Fibroblast of peridontal ligament (primary cell): ENCODE results near the gene SH2D6.
"Not testable (repeated sequence)": the region's sequence is repeated elsewhere in the genome, so short reads cannot be mapped to it uniquely, and the experiment has no call there.

Experiments used
- DNase-seq: peaks from one replicate; pipeline ENCODE4 v3.0.0-alpha.2; 2010; ENCODE audit errors: extremely low read depth

SH2D6 gene

DNA sequence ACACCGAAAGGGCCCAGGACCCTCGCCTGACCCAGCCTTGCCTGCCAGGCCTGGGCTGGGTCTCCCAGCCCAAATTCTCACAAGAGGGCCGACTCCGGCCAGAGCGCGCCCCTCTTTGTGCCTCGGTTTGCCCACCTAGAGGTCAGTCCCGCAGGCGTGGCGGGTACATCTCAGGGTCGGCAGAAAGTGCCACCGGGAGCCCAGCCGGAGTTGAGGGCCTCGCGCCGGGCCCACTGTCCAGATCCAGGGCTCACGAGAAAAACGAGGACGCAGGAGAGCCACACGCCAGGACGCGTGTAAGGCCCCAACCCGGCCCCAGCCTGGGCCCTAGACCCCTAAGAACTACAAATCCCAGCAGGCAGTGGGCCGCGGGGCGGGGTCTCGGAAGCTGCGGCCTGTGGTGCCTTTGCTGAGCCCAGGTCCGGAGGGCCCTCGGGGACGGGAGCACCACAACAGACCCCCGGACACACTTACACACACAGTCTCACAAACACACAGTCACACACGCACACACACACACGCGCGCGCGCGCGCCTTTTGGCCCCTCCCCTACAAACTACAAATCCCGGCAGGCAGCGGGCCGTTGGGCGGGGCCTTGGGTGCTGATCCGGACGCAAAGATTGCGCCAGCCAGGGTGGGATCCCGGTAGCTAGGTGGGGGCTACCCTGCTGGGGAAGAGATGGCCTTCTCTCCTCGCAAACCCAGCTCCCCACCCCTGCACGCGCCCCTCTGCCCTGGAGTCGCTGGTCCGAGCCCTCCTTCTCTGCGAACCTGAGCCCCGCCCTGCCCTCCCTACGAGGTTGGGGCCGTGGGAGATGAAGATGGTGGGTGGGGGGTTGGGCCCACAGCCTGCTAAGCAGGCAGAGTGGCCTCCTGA, at the start of gene SH2D6:
TSS of gene SH2D6 (plus strand) at position 583 of the 877 bp plus-strand sequence. CDS start 10,752 bp downstream, outside the sequence.
- DNase-seq: peak; percentile 76

DNA sequence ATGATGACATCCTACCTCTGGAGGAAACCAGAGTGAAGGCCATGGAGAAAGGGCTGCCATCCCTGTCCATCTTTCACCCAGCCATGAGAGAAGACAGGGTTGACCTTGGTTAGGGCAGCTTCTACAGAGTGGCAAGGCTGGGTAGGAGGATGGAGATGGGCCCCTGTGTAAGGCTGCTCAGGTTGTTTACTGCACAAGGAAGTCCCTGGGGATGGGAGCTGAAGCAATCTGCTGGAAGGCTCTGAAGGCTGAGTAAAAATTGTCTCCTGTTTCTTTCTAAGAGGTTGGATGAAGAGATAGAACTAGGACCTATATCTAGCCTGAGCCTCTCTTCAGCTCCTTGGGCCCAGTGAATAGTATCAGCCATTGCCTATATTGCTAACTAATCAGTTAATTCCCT, 49.6 kb upstream of the SH2D6 start:
- peak; percentile 37 for DNase-seq

DNA sequence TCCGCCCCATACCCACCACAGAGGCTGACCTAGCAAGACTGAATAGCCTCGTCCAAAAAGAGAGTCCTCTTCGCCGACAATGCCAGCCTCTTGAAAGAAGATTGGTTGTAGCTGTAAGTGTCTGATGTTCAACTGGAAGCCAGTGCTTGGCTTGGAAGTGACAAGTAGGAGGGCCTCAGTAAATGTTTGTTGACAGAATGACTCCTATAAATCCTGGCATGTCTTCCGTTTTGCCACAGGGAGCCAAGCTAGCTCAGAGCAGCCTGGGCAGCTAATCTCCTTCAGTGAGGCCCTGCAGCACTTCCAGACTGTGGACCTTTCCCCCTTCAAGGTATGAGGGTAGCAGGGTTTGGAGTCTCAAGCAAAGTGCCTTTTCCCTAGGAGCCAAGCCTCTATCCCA, 49.0 kb upstream of the SH2D6 start:
- DNase-seq: no peak

DNA sequence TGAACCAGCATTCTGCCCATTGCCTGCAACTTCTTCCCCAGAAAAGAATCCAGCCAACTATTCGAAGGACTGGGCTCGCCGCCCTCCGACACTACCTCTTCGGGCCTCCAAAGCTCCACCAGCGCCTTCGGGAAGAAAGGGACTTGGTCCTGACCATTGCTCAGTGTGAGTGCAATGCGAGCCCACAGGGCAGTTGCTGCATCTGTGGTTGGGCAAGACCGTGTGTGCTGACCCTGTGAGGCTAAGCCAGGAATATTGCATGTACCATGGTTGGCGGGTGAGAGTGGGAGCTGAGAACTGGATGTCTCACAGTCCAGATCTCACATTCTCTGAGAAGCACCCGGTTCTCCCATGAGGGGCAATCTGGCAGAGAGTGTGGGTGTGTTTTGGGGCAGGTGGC, 47.5 kb upstream of the SH2D6 start:
- DNase-seq: no peak

DNA sequence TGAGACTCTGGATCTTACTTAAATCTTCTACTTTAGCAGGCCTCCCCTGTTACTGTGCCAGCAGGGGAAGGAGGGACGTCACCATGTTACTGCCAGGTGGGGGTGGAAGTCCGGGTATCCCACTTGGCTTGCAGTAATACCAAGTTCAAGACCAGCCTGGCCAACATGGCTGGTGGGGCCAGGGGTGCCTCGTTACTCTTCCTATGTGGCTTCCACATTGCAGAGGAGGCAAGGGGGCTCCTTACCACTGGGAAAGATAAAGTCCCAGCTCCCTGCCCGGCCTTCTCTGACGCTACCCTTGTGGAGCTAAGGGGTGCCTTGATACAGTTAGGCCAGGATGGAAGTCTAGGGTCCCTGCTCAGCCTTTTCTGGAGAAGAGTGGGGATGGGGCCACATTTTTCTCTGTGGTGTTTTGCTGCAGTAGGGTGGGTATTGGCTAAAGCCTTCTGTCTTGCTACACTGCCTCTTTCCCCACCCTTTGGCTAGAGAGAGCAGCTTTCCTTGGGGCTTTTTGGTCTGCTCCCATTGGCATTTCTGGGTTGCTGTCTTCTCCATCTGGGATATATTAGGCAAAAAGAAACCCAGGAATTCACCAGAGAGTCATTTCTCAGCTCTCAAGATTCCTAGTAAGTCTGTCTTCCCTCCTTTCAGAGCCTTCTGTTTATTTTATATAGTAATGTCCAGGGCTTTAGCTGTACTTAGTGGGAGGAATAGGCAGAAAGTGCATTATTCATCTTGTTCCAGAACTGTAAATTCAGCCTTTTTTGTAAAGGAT, 42.0 kb upstream of the SH2D6 start:
- peak; percentile 98 for DNase-seq

DNA sequence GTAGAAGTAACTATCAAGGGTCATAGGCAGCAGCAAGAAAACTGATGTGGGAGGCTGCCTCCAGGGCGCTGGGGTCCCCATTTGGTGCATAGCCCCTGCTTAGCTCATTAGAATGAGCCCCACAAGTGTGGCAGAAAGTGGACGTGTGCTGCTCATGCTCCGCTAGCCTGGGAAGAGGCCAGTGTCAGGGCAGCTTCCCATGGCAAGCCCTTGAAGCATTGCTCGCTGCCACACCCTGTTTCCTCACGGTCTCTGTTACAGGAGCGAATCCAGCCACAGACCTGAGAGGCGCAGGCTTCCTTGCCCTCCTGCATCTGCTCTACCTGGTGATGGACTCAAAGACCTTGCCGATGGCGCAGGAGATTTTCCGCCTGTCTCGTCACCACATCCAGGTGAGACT, 41.4 kb upstream of the SH2D6 start:
- DNase-seq: no peak

DNA sequence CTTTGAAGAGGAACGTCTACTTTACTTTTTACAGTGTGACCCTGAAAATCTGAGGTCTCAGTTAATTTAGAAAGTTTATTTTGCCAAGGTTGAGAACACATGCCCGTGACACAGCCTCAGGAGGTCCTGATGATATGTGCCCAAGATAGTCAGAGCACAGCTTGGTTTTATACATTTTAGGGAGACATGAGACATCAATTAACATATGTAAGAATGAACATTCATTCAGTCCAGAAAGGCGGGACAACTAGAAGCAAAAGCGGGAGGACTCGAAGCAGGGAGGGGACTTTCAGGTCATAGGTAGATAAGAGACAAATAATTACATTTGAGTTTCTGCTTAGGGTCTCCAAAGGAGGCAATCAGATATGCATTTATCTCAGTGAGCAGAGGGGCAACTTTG, 40.3 kb upstream of the SH2D6 start:
- no peak for DNase-seq

DNA sequence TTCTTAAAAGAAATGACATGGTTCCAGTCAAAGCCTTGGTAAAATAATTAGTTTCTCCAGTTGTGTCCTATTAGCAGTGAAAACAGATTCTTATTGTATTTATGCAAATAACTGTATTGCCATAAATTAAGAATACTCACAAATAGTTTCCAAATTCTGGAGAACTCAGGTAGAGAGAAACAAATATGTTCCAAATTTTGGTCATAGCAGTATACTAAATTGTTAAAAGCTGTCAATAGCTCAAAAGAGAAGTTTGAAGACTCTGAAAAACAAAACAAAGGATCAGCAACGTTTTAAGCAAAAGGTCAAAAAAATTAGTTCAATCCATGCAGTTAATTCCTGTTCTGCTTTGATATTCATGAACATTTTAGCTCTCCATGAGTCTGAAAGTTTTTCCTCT, 38.5 kb upstream of the SH2D6 start:
- no peak for DNase-seq

DNA sequence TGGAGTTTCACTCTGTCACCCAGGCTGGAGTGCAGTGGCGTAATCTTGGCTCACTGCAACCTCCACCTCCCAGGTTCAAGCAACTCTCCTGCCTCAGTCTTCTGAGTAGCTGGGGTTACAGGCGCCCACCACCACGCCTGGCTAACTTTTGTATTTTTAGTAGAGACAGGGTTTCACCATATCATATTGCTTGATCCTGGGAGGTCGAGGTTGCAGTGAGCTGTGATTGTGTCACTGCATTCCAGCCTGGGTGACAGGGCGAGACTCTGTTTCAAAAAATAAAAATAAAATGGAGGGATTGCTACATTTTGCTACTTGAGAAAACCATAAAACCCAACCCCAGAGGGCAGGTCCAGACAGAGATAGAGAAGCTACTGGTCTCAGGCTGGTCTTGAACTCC, 35.4 kb upstream of the SH2D6 start:
- not testable (repeated sequence) for DNase-seq

DNA sequence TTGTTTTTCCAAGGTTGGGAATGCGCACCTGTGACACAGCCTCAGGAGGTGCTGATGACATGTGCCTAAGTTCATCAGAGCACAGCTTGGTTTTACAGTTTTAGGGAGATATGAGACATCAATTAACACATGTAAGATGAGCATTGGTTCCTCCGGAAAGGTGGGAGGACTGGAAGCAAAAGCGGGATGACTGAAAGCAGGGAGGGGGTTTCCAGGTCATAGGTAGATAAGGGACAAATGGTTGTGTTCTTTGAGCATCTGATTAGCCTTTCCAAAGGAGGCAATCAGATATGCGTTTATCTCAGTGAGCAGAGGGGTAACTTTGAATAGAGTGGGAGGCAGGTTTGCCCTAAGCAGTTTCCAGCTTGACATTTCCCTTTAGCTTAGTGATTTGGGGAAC, 34.7 kb upstream of the SH2D6 start:
- no peak for DNase-seq

DNA sequence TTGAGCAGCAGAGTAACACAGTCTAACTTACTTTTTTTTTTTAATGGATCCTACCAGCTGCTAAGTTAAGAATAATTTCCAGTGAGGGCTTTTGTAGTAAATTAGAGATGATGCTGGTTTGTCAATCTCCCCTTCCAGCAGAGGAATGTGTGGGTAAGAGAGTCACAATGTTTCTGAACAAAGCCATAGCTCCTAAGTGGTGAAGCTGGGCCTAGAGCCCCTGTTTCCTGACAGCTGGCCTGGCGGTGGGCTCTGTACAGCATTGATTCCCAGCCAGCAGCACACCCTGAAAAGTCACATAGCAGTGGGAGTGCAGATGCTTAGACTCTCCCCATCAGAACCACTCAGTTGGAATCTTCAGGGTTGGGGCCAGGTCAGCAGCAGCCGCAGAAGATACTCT, 32.8 kb upstream of the SH2D6 start:
- DNase-seq: no peak

DNA sequence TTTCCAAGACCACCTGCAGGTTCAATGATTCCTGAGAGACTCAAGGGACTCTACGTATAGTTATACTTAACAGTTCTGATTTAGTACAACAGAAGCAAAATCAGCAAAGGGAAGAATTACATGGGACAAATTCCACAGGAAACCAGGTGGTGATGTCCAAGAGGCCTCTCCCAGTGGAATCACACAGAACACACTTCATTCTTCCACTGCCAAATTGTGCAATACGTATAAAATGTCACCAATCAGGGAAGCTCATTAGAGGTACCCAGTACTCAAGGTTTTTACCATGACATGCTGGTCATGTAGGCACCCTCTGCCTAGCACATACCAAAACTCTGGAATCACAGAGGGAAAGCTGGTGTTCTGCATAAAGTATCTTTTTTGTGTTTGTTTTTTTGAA, 30.8 kb upstream of the SH2D6 start:
- no peak for DNase-seq

DNA sequence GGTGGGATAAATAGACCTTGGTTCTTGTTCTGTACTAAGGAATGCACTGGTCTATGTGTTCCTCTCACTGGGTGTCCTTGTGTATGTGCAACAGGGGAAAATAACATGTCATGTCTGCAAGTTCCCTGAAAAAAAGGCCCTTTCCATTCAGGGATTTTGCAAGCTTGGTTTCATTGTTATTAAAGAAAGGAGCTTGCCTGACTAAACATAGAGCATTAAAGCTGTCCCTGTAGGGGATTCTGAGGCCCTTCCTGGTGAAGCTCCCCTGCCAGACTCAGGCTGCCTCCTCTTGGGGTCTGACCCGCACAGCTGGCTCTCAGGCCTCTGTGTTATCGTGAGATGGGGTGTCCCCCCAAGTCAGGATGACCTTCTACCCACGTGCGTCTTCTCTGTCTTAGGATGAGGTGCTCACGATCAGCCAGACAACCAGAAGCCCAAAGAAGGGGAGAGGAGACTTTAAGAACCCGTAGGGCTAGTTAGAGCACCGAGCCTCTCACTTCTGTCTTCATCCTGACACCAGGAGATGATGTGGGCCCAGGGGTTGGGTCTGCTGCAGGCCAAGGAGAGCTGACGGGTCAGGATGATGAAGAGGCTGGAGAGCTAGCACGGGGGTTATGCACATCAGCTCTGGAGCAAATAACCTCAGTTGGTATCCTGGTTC, 29.5 kb upstream of the SH2D6 start:
- no peak for DNase-seq

DNA sequence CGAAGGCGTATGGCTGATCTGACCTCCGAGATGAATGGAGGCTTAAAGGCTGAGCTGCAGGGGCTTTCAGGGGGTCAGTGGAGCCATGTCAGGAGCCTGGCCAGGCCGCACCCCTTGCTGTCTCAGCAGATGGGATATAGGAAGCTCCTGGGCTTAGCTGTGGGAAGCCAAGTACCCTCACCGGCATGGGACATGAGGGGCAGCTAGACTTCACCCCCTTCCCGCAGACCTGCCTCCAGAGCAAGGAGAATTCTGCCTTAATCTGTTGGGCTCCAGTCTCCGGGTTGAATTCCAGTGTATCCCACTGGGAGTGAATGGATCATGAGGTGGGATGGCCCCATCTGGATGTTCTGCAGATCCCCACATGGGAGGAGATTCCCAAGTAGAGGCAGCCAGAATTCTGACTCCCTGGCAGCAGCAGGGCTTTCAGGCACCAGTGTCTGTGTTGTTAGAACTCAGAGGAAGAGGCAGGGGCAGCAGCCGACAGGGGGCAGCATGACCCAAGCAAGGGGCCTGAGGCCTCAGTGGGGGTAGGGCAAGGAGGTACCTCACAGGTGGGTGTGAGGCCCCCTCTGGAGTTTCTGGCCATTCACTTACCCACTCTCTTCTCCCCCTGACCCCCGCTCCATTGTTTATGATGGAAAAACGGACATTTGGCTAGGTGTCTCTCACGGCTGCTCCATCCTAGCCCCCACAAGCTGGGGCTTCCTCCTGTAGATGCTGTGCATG, 27.4 kb upstream of the SH2D6 start:
- DNase-seq: peak; percentile 25

DNA sequence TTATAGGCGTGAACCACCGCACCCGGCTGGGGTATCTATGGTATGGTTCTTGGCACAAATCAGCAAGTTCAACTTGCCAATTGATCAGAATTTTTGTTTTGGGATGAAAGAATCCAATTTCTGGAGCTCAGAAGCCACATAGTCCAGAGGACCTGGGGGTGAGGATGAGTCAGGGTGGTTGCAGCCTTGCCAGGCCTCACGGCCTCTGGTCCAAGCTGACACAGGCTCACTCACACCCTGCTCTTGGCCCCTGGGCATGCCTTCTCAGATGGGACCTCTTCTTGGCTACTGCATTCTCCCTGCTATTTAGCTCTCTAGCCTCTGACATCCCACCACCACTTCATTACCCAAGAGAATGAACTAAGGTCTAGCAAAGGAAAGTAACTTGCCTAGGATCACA, 24.7 kb upstream of the SH2D6 start:
- peak; percentile 55 for DNase-seq

DNA sequence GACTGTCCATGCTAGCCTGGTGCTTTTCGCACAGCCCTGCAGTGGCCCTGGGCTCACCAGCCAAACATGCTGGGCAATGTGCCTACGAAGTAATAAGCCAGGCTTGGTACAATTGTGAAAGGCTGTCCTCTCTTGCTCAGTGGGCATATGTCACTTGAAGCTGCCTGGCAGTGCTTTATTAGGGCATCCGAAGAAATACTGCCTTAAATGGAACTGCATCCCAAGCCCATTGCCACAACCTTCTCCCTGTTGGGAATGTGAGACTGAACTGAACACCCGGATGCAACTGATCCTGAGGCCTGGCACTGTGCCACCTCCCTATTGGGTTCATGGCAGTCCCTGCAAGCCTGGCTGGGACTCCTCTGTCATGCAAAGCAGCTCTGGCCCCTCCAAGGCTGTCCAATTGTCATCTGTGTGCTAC, 24.2 kb upstream of the SH2D6 start:
- no peak for DNase-seq

DNA sequence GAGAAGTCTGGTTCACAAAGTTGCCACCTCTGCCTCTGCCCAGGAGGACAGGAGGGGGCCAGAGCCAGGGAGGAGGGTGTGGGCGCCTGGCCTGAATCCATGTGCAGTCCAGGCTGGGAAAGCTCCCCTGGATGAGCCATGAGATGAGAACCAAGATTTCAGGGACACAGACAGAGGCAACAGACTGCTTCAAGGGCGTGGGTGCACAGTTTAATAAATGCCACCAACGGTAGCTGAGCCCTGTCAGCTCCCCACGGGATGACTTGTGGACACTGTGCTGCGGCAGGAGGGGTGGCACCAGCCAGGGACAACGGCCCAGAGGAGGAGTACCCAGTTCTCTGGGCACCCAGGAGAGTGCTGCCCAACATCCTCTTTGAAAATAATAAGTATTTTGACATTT, 23.5 kb upstream of the SH2D6 start:
- DNase-seq: no peak

DNA sequence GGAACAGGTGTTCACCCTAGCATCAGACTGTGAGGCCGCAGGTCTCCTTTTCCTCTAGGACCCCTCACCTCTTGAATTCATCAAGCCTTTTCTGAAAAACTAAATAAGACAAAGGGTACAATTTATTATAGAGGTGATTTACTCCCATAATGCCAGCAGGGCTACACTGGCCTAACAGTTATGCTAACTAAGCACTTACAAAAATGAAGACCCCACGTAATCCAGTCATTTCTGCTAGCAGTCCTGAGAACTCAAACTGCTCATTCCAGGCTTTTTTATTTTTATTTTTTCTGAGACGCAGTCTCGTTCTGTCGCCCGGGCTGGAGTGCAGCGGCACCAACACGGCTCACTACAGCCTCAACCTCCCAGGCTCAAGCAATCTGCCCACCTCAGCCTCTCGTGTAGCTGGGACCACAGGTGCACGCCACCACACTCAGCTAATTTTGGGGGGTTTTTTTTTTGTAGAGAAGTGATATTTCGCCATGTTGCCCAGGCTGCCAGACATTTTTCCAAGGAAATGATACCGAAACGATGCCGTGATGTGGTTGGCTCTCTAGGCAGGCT, 22.5 kb upstream of the SH2D6 start:
- no peak for DNase-seq

DNA sequence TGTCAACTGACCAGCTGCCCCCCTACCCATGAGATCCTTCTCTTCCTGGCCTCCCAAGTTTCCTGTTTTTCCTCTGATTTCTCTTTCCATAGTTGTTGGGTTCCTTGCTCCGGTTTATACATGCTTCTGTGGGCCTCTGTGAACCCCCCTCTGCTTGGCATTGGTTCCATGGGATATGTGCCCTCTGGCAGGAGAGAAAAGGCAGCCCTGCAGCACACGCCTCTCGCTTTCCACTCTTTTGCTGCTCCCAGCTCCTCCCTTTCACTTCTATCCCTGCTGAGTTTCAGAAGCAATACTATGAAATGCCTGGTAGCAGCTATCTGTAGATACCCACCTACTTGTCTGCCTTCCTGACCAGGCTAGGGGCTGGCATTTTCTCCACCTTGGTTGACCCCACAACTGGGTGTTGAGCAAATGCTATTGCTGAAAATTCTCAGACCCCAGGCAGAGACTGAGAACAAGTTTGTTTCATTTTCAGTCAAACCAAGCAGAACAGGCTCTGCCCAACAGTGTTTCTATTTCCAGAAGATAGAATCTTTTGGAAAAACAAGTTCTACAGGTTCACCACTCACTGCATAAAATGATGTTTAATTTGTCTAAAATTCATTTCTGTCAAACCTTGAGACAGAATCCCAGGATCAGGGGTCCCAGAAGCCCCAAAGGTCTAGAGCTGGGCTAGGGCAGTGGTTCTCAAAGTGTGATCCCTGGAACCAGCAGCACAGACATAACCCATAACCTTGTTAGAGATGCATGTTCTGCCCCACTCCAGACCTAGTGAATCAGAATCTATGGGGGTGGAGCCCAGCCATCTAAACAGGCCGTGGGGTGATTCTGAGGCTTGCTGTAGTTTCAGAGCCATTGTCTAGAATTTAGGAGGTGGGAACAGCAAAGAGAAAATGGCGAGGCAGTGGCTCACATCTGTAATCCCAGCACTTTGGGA, 21.7 kb upstream of the SH2D6 start:
- no peak for DNase-seq

DNA sequence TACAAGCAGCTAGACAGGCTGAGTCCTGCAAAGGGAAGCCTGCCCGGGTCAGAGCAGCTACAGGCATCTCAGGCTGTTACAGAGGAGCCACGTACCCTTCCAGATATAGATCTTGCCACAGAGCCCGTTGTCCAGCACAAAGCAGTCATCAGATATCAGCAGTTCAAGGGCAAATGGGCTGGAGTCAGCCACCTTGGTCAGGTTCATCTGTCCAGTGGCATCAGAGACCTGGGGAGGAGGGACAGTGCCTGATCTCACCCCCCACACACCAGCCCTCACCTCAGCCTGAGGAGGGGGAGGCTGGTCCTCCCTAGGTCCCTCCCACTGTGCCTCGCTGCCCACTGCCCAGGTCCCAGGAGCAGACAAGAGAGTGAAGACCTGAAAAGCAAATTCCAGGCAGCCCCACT, 20.6 kb upstream of the SH2D6 start:
- DNase-seq: no peak
